Colonic mucosa (tissue), 4 donors: ENCODE results near the gene EGLN2. TPM values are rescaled to one million over a fixed set of nuclear protein-coding genes. Genes with fewer than 3 reads are reported as not detected.
A peak's percentile ranks its signal among the peaks of the same experiment; 100 is the strongest.
"Not testable (repeated sequence)": the region's sequence is repeated elsewhere in the genome, so short reads cannot be mapped to it uniquely, and the experiment has no call there.

ENCODE experiments used
- DNase-seq: peaks from one replicate; pipeline ENCODE4 v3.0.0-alpha.2; 2020
- H3K27ac ChIP-seq: fragments of 200-600 bp; one replicate; pipeline ENCODE4 v1.8.0; 2021
- H3K27me3 ChIP-seq: fragments of 200-600 bp; one replicate; pipeline ENCODE4 v1.8.0; 2021
- H3K36me3 ChIP-seq: fragments of 200-600 bp; one replicate; pipeline ENCODE4 v1.8.0; 2021
- H3K4me1 ChIP-seq: fragments of 200-600 bp; one replicate; pipeline ENCODE4 v1.8.0; 2021; ENCODE audit warnings: mild to moderate bottlenecking
- H3K4me3 ChIP-seq: fragments of 200-600 bp; one replicate; pipeline ENCODE4 v1.8.0; 2021
- H3K9ac ChIP-seq, 2 donors: one replicate each; pipeline ENCODE4 v1.7.0; 2013; ENCODE audit warnings: control low read depth in 2 of 2, low read depth in 2 of 2, low read length in 2 of 2
- H3K9me3 ChIP-seq: fragments of 200-600 bp; one replicate; pipeline ENCODE4 v1.8.0; 2021
- CTCF ChIP-seq: fragments of 200-600 bp; IDR thresholded peaks from one replicate; pipeline ENCODE4 v1.8.0; 2022; ENCODE audit warnings: antibody characterized with exemption, mild to moderate bottlenecking
- intact Hi-C: fragments of 100-400 bp; cut with DNase I; formaldehyde crosslinking; loops from one replicate; pipeline ENCODE4 v1.14.1; 2022
- total RNA-seq, 2 donors: library from RNA; stranded (reverse); fragmentation: NEBNext Ultra II Directional in 1 of 2; extraction: Animal tissue kit (Norgen Biotek cat#: 25700) in 1 of 2; gene quantifications; one replicate each; pipeline ENCODE4 v1.2.1, GENCODE V29; 2021
- donor health status: healthy.
- donor health status: DM: no; HTN: no; CAD: no.
- donor health status: DM: no; HTN: no; CAD: no.

The EGLN2 gene
- total RNA-seq, 2 donors from 2014 or later, result 67.3 to 87.8 TPM

- intact Hi-C loops, result no loop called here
- no peaks in the 10 kb centered on the region for H3K27me3 ChIP-seq
- no peak overlapping the region for H3K9ac ChIP-seq
- no peak for DNase-seq
- no peak for TF ChIP-seq CTCF
- H3K4me1 ChIP-seq, result peaks cover 3% of the 10 kb centered on the region
- H3K4me3 ChIP-seq, result no peak overlapping the region
- H3K9me3 ChIP-seq, result no peaks in the 10 kb centered on the region
- no peak overlapping the region for H3K27ac ChIP-seq
- H3K36me3 ChIP-seq, result no peaks in the 10 kb centered on the region
These were observed 16.2 kb downstream of the EGLN2 start for GRCh38 chr19:40815223-40815622.

- H3K27ac ChIP-seq, intact Hi-C loops, H3K9me3 ChIP-seq, H3K27me3 ChIP-seq, H3K36me3 ChIP-seq, H3K4me3 ChIP-seq, H3K4me1 ChIP-seq: not testable (repeated sequence)
- DNase-seq, result peak; percentile 88
- H3K9ac ChIP-seq, result peak overlapping the region; percentile 26 to 35
These were observed 19.7 kb downstream of the EGLN2 start for GRCh38 chr19:40818480-40819399.

GRCh38 chr19:40819479-40820234 is 20.7 kb downstream of the EGLN2 start:
- peak; percentile 78 for TF ChIP-seq CTCF
- H3K27me3 ChIP-seq, H3K36me3 ChIP-seq, H3K9me3 ChIP-seq, H3K4me3 ChIP-seq, H3K27ac ChIP-seq, H3K4me1 ChIP-seq: not testable (repeated sequence)
- peak overlapping the region in 1 of 2 donors; percentile 46 for H3K9ac ChIP-seq
- intact Hi-C loops, result loop anchor here (2.0 kb wide), 1 partner anchor 157 kb away; no protein-coding TSS in a partner anchor
- DNase-seq, result peak; percentile 65

GRCh38 chr19:40822161-40822560 is 23.2 kb downstream of the EGLN2 start:
- DNase-seq, result peak; percentile 17
- Histone ChIP-seq H3K27me3 (no peaks in the 10 kb centered on the region), H3K4me1 (peaks cover 3% of the 10 kb centered on the region), H3K9ac (no peak overlapping the region), H3K36me3 (no peaks in the 10 kb centered on the region), H3K4me3 (no peak overlapping the region), H3K27ac (no peak overlapping the region), H3K9me3 (no peaks in the 10 kb centered on the region)
- intact Hi-C loops, result no loop called here
- TF ChIP-seq CTCF, result no peak

- H3K27ac ChIP-seq, H3K4me1 ChIP-seq, intact Hi-C loops, H3K9me3 ChIP-seq, H3K4me3 ChIP-seq, H3K36me3 ChIP-seq, H3K27me3 ChIP-seq, H3K9ac ChIP-seq: not testable (repeated sequence)
- peak; percentile 17 for DNase-seq
These were observed 23.9 kb downstream of the EGLN2 start for GRCh38 chr19:40822704-40823553.

- H3K4me3 ChIP-seq, H3K27ac ChIP-seq, H3K9ac ChIP-seq, intact Hi-C loops, H3K36me3 ChIP-seq, H3K9me3 ChIP-seq, H3K4me1 ChIP-seq, H3K27me3 ChIP-seq: not testable (repeated sequence)
- DNase-seq, result peak; percentile 15
These were observed 25.9 kb downstream of the EGLN2 start for GRCh38 chr19:40824916-40825315.

GRCh38 chr19:40825460-40826095 is 26.6 kb downstream of the EGLN2 start:
- DNase-seq, H3K9ac ChIP-seq, H3K4me3 ChIP-seq, H3K9me3 ChIP-seq, H3K4me1 ChIP-seq, H3K36me3 ChIP-seq, H3K27me3 ChIP-seq, H3K27ac ChIP-seq, intact Hi-C loops: not testable (repeated sequence)

GRCh38 chr19:40826312-40826698 is 27.3 kb downstream of the EGLN2 start:
- H3K27me3 ChIP-seq, H3K4me1 ChIP-seq, DNase-seq, H3K4me3 ChIP-seq, H3K9me3 ChIP-seq, H3K9ac ChIP-seq, H3K36me3 ChIP-seq, intact Hi-C loops, H3K27ac ChIP-seq: not testable (repeated sequence)

- intact Hi-C loops, H3K27ac ChIP-seq, H3K9me3 ChIP-seq, H3K27me3 ChIP-seq, H3K4me3 ChIP-seq, H3K9ac ChIP-seq, H3K4me1 ChIP-seq, H3K36me3 ChIP-seq, DNase-seq: not testable (repeated sequence)
These were observed 27.9 kb downstream of the EGLN2 start for GRCh38 chr19:40826699-40827385.
